ENCODE measurements around the gene DENND2C.

Gene DENND2C, protein sequence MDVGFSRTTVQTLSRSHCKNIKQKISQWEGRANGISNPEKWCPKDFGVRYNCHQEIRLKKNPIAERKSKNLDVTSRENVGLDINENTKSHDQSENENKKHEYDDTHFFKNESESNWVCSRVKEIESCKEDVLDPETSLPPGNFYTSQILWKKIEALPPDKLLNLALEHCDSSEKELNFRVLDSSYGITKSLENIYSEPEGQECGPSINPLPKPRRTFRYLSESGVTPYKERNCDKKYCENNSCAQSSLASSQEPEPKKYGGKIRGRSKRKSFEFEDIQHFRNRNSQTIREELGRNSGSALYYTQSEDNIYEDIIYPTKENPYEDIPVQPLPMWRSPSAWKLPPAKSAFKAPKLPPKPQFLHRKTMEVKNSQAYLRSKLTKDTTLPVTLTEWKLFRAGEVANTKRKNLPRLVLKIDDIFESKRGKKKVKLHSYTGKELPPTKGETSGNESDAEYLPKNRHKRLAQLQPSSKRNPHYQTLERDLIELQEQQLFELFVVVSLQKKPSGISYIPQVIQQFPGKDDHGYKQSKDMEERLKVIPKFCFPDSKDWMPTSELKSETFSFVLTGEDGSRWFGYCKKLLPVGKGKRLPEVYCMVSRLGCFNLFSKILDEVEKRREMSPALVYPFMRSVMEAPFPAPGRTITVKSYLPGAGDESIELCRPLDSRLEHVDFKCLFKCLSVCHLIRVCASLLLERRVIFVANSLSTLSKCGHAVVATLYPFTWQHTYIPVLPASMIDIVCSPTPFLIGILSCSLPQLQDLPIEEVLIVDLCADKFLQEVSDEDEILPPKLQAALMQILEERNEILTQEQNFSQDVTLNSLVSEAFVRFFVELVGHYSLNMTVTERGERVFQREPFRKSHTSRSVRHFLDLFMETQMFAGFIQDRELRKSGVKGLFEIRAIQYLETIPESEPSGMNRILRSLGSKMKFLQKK

DNA sequence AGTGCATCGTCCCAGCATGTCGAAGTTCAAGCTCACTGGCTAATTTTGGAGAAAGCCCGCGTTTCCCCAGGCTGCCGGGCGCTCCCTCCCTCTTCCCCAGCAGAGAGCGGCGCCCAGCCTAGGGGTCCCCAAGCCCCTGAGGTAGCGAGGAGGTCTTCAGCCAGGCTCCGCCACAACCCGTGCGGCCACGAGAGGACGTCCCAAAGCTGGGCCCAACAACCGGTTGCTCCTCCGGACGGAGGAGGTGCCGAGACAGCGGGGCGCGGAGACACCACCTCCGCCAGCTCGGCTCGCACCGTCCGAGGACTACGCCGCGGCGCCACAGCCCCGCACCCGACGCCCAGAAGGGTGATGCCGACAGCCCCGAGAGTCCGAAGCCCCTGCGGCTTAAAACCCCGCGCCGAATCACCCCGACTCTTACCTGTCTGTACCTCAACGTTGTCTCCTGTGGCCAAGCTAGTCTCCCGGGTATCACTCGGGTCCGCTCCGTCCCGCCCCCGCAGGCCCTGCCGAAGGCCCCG is at the start of gene DENND2C:
Gene DENND2C (minus strand): TSS at position 488 of the 521 bp plus-strand sequence. CDS start 44,065 bp downstream, outside the sequence.
- DNase-seq = no peak

DNA sequence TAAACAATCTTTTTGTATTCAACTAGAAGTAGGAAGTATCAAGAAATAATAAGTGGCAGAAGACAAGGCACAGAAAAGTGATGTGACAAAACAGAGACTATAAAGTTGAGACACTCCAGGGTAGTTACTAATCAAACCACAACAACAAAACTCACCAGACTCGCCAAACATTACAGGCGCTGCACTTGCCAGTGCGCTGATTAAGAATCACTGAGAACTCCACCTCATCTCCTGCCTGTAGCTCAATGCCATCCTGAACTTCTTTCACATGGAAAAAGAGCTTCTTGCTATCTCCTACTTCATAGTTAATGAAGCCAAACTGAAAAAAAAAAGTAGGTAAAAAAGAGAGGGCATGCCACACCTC is 49.6 kb upstream of the DENND2C start:
- DNase-seq = no peak

DNA sequence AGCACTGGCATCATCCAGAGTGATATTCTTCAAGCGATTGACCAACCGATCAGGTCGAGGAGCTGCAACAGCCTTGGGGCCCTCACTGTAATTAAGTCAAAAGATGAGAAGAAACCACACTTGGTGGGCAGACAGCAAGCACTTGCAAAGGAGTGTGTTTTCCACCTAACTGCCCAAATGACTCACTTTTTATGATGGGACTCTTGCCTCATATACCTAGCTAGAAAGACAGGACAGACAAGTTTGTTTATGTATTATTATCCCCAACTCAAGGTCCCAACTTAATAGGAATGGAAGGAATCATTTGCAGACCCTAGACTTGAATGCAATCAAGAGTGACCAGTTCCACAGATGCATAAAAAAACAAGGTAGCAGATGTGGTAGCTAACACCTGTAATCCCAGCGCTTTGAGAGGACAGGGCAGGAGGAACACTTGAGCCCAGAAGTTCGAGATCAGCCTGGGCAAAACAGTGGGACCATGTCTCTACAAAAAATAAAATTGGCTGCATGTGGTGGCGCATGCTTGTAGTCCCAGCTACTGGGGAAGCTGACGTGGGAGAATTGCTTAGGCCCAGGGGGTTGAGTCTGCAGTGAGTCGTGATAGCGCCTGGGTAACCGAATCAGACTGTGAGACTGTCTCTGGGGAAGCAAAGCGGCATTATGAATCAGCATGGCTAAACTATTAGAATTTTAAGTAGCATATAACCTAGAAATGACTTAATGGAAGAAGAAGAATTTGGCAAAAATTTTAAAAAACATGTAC is 49.0 kb upstream of the DENND2C start:
- DNase-seq = no peak

DNA sequence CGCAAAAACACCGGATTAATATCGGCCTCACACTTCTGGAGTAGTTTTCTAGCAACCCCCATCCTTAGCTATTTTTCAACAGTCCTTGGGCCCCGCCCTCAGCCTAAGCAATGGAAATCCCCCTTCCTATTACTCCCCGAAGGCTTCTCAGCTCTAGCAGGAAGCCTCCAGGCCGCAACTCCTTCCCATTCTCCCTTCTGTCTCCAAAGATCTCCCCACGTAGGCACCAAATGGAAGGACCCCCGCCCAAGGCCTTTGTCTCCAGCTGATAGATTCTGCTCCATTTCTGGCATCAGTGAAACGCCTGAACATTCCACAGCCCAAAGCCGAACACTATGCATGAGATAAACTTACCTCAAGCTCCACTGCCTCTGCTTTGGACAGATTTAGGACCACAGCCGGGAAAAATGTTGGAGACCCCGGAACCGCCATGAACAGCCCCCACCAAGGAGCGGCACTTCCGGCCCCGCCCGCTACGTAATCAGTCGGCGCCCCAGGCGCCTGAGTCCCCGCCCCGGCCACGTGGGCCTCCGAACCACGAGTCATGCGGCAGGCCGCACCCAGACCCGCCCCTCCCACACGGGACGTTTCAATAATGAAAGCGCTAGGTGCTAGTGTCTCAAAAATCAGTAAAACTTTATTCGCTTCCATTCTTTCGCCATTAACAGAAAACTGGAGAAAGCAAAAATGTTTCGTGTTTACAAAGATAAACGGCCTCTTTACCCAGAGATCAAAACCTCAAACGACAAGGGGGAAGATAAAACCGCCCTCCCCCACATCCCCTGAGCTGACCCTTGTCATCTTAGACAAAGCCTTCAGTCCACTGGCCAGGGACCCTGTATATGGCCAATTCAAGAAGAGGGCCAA is 46.7 kb upstream of the DENND2C start, which contains the start of gene NRAS:
Gene NRAS (minus strand): TSS at position 468 of the 867 bp plus-strand sequence. CDS start 611 bp downstream, outside the sequence.
- DNase-seq = peak; percentile 67

DNA sequence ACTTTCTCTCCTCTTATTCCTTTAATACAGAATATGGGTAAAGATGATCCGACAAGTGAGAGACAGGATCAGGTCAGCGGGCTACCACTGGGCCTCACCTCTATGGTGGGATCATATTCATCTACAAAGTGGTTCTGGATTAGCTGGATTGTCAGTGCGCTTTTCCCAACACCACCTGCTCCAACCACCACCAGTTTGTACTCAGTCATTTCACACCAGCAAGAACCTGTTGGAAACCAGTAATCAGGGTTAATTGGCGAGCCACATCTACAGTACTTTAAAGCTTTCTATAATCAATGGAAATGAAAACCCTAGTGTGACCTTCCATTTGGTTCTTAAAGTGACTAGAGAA is 46.1 kb upstream of the DENND2C start:
- DNase-seq = no peak

DNA sequence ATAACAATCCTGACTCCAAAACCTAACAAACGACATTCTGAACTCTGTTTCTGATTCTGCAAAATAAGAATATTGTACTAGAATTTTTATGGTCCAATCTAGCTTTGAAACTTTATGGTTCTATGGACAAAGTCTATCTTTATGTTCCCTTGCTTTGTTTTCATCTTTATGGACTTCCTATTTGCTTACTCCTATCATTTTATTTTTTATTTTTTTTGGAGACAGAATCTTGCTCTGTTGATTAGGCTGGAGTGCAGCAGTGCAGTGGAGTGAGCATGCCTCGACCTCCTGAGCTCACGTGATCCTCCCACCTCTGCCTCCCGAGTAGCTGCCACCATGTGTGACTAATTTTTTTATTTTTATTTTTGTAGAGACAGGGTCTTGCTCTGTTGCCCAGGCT is 43.1 kb upstream of the DENND2C start:
- no peak for DNase-seq

DNA sequence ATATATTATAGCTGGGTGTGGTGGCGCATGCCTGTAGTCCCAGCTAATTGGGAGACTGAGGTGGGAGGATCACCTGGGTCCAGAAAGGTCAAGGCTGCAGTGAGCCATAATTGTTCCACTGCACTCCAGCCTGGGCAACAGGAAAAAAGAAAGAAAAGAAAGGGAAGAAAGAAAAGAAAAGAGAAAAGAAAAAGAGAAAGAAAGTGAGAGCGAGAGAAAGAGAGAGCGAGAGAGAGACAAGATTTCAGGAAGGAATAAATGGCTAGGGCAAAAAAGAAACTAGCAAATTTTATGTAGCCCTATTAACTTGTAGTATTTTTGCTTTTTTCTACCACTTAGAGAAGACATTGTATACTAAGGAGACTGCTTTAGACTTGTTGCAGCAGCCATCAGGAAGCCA is 40.5 kb upstream of the DENND2C start:
- DNase-seq = no peak

DNA sequence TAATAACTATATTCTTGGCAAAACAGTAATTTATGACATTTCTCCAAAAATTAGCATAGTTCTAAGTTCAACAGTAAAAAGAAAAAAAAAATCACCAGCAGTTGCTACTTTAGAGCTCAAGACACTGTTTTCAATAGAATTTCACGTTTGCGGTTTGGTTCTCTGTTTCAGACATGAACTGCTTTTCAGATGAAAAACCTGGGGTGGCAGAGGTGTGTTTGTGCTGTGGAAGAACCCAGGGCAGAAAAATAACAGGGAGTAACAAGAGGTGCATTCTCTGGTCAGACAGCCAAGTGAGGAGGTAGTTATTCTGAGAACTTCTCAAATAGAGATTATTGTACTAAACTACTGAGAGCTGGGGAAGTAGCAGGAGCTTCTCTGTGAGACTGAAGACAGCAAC is 37.8 kb upstream of the DENND2C start:
- no peak for DNase-seq

DNA sequence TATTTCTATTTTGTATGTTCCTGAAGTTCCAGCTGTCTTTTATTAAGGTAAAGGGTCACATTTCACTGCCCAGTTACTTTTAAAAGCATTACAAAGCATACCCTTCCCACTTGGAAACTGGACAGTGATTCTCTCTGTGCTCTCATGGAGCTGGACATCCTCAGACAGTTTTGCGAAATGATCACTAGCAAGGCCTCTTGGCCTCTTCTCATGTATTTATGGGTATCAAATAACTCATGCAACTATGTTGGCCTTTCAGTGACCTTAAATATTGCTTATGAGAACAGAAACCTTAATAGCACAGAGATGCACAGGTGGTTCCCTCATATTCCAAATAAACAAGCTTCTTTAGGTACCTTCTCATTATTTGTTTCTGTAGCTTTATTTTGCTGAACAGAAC is 33.4 kb upstream of the DENND2C start:
- no peak for DNase-seq

DNA sequence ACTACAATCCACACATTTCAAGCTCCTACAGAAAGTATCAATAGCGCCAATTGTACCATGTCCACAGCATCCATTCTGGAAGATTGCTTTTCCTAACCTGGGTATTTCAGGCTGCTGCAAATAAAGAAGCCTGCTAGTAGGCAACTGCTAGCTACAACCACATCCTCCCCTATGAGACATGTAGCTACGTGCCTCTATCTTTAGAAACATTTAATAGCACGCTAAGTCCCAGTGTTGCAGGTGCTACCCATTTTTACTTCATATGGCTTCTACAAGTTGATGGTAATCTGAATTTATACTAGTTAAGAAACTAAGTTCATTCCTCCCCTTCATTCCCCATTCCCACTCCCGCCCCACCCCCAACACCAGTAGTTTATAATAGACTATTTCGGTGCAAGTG is 32.9 kb upstream of the DENND2C start:
- no peak for DNase-seq

DNA sequence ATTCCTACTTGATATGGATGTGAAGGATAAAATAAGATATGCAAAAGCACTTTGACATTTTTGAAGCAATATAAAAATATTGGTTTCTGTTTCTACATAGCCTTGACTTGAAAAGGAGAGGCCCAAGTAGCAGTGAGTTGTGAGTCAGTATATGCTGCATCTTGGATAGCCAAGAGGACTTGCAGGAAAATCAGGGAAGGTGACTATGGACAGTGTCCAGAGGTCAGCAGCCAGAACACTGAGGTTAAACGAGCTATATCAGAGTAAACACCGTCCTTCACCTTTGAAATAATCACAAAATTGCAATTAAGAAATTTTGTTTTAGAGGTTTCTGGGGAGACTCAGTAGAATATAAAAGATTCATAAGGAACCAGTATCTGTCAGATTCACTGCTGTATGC is 32.1 kb upstream of the DENND2C start:
- DNase-seq = no peak

DNA sequence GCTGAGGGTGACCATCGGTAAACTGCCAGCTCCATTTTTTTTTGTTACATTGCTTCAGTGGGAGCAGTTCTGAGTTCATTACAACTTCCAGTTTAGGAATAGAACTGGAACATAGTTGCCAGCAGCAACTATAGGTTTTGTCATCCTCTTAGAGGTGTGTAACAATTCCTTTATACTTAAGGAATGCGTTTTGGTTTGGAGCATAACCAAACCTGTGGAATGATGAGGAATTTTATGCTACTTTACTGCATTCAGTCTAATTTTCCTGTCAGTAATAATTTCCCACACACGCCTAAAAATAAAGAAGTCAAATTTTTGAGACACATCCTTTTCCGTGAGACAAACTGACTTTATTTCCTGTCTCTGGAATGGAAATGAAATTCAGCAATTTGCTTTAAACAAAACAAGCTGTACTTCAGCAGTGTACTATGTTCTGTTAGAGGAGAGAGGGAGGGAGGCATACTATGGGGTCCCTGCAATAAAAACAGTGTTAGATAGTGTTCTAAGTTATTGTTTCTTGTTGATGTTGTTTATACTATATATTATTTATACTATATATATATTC is 30.3 kb upstream of the DENND2C start:
- no peak for DNase-seq

DNA sequence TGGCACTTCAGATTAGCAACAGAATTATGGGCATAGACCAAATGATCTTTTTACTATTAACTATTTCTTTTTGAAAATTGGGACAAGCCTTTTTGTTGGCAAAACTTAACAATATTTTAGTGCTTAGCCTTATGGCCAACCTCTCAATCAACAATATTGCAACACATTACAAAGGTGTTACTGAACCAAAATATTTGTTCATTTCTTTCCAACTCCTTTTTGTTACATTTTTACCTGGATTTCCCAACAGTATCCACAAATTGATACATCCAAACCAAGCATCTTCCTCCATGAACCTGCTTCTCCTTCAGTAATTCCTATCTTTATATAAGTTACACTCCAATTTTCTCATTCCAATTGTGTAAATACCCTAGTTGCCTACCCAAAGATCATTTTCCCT is 27.0 kb upstream of the DENND2C start:
- DNase-seq = no peak

DNA sequence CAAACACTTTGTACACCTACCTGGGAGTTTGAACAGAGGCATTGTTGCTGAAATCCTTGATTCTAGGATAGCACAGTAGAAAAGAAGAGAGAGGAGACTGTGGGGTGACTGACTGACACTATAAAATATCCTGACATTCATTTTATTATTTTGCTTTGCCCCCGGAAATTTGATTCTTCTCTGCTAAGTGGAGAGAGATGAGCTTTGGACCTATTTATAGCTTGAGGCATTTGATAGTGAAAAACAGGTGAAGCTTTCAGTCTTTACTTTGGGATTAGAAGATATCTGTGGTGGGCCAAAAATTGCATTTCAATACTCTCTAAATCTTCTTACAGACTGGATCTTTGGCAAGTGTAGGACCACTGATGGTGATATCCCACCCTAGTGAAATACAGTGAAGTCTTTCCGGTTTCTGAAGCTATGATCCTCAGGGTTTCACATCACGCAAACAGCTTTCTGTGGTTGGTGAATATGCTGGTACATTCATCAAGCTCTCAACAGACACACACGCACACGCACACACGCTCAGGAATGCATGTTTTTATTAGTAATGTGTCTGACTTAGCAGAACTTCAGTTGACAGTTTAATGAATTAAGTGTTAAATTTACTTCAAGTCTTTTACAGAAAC is 25.7 kb upstream of the DENND2C start, which contains the start of gene AMPD1:
Gene AMPD1 (minus strand): TSS at position 117 of the 629 bp plus-strand sequence. CDS start 75 bp downstream, at position 42.
- no peak for DNase-seq

DNA sequence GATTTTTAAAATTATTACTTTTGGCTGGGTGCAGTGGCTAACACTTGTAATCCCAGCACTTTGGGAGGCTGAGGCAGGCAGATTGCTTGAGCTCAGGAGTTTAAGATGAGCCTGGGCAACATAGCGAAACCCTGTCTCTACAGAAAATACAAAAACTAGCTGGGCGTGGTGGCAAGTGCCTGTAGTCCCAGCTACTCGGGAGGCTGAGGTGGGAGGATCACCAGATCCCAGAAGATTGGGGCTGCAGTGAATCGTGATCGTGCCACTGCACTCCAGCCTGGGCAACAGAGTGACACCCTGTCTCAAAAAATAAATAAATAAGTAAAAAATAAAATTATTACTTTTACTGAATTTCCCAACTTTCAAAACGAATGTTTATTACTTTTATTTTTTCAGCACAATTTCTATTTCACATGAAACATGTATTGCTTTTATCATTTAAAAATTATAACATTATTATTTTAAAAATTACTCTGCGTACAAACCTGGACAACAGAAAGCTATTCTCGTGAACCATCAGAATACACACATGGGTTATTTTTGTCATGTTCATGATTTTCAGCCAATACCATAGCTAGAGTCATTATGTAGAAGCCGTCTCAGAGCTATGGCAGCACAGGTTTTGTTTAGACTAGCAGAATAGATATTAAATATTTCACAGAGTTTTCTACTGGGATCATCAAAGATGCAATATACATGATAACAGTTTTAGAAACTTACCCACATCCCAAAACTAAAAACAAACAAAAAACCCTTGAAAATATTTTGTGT is 24.9 kb upstream of the DENND2C start:
- no peak for DNase-seq

DNA sequence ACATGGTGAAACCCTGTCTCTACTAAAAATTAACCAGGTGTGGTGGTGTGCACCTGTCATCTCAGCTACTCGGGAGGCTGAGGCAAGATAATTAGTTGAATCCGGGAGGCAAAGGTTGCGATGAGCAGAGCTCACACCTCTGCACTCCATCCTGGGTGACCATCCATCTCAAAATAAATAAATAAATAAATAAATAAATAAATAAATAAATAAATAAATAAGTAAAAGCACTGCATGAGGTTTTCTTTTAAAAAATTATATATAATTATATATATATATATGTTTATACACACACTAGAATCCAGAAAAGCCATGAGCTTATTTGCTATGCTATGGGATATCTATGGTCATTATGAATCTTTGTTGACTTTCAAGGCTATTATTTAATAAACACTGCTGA is 23.1 kb upstream of the DENND2C start:
- no peak for DNase-seq

DNA sequence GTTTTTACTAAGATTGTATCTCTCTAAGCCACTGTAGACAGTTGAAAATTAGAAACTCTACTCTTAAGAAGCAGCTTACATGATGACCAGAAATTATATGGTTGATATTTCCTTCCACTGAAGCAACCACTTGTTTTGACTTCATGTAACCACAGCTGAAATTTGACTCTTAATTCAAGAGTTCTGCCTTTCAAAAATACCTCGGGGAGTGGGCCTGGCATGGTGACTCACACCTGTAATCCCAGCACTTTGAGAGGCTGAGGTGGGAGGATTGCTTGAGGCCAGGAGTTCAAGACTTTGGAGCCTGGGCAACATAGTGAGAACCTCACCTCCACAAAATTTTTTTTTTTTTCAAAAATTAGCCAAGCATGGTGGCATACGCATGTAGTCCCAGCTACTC is 21.2 kb upstream of the DENND2C start:
- no peak for DNase-seq

DNA sequence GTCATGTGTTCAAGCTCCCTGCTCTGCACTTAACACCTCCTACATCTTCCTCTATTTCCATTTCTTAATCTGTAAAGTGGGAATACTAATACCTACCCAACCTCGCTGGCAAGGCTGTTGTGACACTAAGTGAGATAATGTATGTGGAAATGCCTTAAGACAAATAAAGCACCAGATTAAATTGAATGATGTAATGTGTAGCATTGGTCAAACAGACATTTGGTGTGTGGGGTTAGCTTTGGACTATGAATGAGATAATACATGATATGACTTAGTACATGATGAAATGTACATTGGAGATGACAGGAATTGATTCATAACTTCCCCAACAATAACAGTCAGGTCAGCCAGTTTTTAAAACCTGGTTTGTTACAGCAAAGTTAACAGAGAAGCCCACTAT is 20.3 kb upstream of the DENND2C start:
- no peak for DNase-seq

DNA sequence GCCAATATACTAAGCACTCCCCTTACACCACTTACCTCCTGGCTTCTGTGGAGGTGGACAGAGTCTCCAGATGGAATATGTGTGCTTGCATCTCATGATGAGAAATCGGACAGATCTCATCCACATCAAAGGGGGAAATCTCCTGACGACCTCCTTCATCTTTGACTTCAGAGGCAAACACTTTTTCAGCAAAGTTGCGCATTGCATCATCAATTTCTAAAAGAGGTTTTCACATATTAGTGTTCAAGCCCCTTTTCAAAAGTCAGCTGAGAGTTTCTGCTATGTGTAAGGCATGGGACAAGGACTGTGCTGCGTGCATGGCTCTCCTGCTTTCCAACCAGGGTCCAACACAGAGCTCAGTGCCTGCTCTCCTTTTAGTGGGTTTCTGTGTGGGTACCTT is 18.7 kb upstream of the DENND2C start:
- no peak for DNase-seq

DNA sequence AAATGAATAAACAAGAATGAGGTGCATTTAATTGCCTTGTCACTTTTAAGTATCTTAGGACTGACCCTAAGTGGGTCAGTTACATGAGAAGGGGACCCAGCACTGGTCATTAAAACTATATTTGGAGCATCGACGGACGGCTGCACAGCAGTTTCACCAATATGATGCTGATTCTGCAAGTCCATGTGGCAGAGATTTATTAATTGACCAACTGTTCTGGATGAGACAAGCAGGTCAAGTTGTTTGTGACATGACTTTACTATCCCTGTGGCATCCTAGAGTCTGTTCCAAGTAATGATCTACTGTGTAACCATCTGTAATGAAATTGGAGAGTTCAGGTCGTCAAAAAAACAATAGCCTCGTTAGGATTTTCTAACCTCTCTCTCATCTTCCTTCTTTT is 16.0 kb upstream of the DENND2C start:
- DNase-seq = no peak
